GM12875 (cell line): ENCODE data around the gene UNG.
"Not testable (repeated sequence)": the region's sequence is repeated elsewhere in the genome, so short reads cannot be mapped to it uniquely, and the experiment has no call there.

Experiments used
- H3K4me3 ChIP-seq: one replicate; pipeline ENCODE4 v1.5.1; 2011; ENCODE audit warnings: low read depth, low read length, control low read depth
- TF ChIP-seq, protein P1 (sequence below): IDR thresholded peaks from 2 replicates; pipeline ENCODE4 v1.5.1; 2011; ENCODE audit warnings: low read depth, mild to moderate bottlenecking, control low read depth, inconsistent platforms, low read length, moderate library complexity, borderline replicate concordance; ENCODE audit not compliant: insufficient read depth

The UNG gene

DNA sequence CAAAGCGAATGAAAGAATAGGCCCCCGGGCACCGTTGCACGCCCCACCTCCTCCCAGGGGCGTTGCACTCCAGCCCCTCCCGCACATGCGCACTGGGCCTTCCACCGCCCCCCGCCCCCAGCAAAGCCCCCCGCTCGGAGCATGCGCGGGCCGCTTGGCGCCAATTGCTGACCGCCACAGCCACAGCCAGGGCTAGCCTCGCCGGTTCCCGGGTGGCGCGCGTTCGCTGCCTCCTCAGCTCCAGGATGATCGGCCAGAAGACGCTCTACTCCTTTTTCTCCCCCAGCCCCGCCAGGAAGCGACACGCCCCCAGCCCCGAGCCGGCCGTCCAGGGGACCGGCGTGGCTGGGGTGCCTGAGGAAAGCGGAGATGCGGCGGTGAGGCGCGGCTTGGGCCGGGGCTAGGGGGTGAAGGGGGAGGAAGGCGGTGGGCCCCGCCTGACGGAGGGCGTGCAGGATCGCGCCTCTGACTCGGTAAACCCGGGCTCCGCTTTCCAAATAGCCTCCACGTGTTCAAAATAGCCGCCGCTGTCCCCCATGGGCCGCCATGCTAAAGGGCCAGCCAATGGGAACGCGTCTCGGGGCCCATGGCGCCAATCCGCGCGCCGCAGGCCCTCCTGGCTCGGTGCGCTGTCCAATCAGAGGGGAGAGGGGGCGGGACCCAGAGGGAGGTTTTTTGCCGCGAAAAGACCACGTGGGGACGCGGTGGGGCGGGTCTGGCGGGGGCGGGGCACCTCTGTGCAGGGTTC lies at the start of gene UNG:
UNG (plus strand) TSS at position 163 of the 748 bp plus-strand sequence; CDS start at position 246, 83 bp downstream.
- TF ChIP-seq, protein P1, sequence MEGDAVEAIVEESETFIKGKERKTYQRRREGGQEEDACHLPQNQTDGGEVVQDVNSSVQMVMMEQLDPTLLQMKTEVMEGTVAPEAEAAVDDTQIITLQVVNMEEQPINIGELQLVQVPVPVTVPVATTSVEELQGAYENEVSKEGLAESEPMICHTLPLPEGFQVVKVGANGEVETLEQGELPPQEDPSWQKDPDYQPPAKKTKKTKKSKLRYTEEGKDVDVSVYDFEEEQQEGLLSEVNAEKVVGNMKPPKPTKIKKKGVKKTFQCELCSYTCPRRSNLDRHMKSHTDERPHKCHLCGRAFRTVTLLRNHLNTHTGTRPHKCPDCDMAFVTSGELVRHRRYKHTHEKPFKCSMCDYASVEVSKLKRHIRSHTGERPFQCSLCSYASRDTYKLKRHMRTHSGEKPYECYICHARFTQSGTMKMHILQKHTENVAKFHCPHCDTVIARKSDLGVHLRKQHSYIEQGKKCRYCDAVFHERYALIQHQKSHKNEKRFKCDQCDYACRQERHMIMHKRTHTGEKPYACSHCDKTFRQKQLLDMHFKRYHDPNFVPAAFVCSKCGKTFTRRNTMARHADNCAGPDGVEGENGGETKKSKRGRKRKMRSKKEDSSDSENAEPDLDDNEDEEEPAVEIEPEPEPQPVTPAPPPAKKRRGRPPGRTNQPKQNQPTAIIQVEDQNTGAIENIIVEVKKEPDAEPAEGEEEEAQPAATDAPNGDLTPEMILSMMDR: no peak
- peak within 1 kb of the TSS; percentile 81 for H3K4me3 ChIP-seq

DNA sequence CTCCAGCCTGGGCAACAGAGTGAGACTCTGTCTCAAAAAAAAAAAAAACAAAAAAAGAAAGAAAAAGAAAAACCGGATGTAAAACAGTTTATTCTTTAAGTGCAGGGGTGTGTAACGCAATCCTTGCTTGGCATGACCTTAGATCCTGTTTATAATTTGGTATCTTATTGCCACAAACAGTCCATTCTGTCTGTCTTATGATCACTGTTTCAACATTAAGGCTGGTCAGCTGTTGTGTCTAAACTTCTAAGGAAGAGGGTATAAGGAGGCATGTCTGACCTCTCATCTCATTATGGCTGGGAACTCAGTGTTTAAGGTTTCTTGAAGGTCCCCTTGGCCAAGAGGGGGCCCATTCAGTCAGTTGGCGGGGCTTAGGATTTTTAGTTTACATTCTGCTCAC lies 48.7 kb upstream of the UNG start:
- not testable (repeated sequence) for H3K4me3 ChIP-seq

DNA sequence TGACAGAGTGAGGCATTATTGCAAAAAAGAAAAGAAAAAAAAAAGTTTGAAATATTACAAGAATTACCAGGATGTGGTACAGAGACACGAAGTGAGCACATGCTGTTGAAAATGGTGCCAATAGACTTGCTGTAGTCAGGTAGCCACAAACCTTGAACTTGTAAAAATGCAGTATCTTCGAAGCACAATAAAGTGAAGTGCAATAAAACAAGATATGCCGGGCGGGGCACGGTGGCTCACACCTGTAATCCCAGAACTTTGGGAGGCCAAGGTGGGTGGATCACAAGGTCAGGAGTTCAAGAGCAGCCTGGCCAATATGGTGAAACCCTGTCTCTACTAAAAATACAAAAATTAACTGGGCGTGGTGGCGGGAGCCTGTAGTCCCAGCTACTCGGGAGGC lies 47.6 kb upstream of the UNG start:
- not testable (repeated sequence) for H3K4me3 ChIP-seq

DNA sequence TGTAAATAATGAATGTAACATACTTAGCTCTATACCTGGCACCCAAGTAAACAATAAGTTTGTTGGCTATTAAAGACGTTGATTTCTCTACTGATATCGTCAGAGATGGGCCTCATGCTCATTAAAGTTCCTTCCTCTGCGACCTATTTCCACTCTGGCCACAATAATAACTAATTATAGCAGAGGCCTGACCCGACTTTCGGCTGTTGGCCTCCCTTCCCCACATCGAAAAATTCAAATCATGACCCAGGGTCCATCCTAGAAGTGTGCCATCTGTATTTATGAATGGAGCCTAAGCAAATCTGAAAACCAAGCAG lies 45.3 kb upstream of the UNG start:
- peak overlapping the region; percentile 85 for H3K4me3 ChIP-seq
- TF ChIP-seq, protein P1: no peak

DNA sequence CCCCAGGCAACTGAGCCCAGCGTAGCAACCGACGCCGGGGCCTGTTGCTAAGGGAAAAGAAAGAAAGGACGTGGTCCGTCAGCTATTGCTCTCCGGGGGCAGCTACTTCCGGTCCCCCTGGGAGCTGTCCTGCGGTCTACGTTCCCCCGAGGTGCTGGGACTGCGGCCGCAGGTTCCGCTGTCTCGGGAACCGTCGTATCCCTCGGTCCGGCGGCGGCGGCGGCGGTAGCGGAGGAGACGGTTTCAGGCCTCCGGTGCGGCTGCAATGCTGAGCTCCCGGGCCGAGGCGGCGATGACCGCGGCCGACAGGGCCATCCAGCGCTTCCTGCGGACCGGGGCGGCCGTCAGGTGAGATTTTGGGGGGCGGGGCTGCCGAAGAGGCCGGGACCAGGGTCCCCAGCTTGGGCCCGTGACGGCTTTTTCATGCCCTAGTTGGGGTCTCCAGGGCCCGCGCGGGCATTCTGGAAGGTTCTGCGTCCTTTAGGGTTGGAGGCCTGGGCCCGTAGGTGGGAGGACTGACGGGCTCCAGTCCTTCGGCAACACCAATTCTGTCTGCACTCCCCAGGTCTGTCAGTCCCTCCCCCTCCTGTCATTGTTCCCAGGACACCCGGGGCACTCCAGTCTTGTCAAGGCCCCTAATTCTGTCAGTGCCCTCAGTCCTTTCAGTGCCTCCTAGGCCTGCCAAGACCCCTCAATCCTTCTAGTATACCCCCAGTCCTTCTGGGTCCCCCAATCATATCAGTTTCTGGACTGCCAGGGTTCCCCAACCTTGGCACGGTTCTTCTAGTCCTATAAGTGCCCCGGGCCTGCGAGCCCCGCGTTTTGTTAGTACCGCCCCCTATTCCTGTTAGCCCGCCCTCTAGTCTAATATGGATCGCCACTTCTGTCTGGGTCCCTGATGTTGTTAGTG lies 44.7 kb upstream of the UNG start, which contains the start of gene USP30:
USP30 (plus strand) TSS at position 163 of the 910 bp plus-strand sequence; CDS start at position 266, 103 bp downstream.
- TF ChIP-seq, protein P1: no peak
- H3K4me3 ChIP-seq: peak within 1 kb of the TSS; percentile 85

DNA sequence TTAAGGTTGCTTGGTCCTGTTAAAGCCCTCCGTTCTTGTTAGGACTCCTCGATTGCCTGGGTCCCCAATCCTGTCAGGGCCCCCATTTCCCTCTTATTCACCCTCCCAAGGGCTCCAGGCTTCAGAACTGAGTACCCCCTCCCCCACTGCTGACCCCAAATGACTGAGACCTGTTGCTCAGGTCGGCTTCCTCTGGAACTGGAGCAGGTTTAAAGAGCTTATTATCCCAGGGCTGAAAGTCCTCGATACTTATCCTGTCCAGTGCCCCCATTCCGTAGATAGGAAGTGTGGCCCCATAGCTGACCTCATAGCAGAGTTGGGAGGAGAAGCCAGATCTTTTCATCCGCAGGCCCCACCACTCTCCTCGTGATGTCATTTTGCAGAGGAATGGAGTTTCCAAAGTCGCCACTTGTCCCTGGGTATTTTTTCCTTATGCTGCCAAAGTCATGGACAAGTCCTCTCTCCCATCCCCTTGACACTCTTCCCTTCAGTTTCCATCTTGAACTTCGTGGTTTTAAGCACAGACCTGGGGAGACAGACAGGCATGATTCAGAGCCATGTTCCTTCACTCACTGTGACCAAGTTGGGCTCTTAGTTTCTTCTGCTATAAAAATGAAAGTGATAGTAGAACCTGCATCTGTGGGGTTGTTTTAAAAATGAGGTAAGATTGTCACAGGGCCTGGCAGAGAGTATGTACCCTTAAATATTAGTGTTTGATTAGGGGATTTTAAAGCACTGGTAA lies 43.8 kb upstream of the UNG start:
- TF ChIP-seq, protein P1: no peak
- peak overlapping the region; percentile 85 for H3K4me3 ChIP-seq

DNA sequence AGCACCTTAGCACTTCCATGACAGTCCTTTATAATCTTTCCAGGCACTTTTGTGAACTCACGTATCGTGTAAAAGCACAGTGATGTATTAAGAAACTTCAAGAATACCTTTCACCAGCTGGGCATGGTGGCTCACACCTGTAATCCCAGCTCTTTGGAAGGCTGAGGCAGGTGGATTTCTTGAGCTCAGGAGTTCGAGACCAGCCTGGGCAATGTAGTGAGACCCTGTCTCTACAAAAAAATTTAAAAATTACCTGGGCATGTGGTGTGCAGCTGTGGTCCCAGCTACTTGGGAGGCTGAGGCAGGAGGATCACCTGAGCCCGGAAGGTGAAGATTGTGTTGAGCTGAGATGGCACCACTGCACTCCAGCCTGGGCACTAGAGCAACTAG lies 43.3 kb upstream of the UNG start:
- peak overlapping the region; percentile 85 for H3K4me3 ChIP-seq

DNA sequence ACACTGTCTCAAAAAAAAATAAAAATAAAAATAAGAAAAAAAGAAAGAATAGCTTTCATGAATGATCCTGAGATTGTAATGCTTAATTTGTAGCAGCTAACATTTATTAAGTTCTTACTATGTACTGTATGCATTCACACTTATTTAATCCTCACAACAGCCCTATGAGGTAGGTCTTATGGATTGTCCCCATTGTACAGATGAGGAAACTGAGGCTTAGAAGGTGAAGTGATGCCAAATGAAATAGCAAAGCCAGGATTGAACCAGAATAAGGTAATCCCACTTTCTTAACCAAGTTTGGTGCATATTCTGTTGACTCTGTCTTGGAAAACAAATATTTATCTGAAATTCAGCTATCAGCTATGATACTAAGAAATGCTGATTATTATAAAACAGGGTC lies 42.9 kb upstream of the UNG start:
- TF ChIP-seq, protein P1: no peak
- no peak overlapping the region for H3K4me3 ChIP-seq
